Measurements from ENCODE around the gene SPRR2A.
"Not testable (repeated sequence)": the region's sequence is repeated elsewhere in the genome, so short reads cannot be mapped to it uniquely, and the experiment has no call there.

SPRR2A gene

DNA sequence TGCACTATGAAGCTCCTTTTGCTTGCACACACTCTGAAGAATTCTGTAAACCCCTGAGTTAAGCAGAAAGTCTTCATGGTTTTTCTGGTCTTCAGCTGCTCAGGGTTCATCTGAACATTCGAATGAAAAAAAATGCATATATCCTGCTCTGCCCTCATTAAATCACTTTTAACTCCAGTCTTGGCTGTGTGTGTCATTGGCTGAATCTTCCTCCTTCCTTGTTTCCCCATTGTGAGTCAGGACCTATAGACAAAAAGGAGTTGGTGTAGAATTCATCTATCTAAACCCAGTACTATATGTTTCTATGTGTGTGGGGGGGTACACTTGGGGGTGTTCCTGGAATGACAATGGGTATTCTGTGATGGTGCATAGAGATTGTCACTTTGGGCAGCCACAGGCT lies 32.9 kb downstream of the SPRR2A start:
- no peak for DNase-seq

DNA sequence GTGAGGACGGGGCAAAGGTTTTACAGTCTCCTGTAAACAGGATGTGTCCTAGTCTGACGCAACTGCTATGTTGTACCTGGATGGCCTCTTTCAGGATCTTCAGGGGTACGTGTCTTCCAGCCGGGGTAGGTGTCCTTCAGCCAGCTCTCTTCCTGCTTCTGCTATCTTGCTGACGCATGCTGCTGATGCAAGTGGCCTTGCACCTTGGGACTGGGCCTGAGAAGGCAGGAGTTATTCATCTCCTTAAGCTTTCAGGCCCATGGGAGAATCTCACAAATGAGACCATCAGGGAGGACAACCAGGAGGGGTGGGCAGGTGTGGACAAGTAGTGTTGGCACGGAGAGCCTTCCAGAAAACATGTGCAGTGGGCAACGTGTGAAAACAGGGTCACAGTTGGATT lies 34.2 kb downstream of the SPRR2A start:
- DNase-seq, result no peak

DNA sequence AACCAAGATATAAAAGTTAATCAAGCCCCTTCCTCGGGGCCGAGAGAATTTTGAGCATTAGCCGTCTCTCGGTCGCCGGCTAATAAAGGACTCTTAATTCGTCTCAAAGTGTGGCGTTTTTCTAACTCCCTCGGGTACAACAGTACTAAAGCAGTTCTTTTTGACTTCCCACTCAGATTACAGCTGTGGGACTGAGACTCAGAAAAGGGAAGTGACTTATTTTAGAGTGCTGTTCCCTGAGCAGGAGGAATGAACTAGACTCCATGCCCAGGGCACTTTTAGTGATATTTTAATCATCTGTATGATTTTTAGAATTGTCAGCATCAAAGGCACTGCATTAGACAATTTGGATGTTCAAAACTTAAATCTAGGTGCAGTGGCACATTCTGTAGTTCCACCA lies 35.0 kb downstream of the SPRR2A start:
- not testable (repeated sequence) for DNase-seq

DNA sequence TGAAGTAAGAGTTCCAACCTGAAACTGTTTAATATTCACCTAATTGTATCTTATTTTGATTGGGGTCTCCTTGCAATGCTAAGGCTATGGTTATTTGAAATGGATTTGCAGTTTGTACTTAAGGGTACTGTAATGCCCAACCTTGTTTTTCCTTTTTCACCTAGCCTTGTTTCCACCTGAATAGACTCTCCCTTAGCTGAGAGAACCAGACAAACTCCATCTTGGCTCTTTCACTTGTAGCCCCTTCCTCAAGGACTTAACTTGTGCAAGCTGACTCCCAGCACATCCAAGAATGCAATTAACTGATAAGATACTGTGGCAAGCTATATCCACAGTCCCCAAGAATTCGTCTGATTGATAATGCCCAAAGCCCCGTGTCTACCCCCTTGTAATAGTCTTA lies 35.5 kb downstream of the SPRR2A start:
- not testable (repeated sequence) for DNase-seq

DNA sequence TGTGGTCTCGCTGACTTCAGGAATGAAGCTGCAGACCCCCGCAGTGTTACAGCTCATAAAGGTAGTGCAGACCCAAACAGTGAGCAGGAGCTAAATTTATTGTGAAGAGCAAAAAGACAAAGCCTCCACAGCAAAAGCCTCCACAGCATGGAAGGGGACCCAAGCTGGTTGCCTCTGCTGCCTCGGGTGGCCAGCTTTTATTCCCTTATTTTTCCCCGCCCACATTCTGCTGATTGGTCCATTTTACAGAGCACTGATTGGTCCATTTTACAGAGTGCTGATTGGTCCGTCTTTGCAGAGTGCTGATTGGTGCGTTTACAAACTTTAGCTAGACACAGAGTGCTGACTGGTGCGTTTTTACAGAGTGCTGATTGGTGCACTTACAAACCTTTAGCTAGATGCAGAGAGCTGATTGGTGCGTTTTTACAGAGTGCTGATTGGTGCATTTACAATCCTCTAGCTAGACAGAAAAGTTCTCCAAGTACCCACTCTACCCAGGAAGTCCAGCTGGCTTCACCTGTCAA lies 46.0 kb downstream of the SPRR2A start:
- not testable (repeated sequence) for DNase-seq
